Suprapubic skin (tissue), 4 donors: ENCODE results near the gene SPAG9. TPM values are rescaled to one million over a fixed set of nuclear protein-coding genes. Genes with fewer than 3 reads are reported as not detected.
A peak's percentile ranks its signal among the peaks of the same experiment; 100 is the strongest.

Experiments
- DNase-seq, 2 donors: peaks; one replicate each; pipeline ENCODE4 v3.0.0-alpha.2; 2019; ENCODE audit warnings: low spot score in 2 of 2
- H3K27ac ChIP-seq: fragments of 200-600 bp; sonication (generic); one replicate; pipeline ENCODE4 v1.5.1; 2019
- H3K27me3 ChIP-seq: fragments of 200-600 bp; sonication (generic); one replicate; pipeline ENCODE4 v1.5.1; 2019
- H3K36me3 ChIP-seq: fragments of 200-600 bp; sonication (generic); one replicate; pipeline ENCODE4 v1.5.1; 2019
- H3K4me1 ChIP-seq: fragments of 200-600 bp; sonication (generic); one replicate; pipeline ENCODE4 v1.5.1; 2019
- H3K4me3 ChIP-seq: fragments of 200-600 bp; sonication (generic); one replicate; pipeline ENCODE4 v1.5.1; 2019; ENCODE audit warnings: mild to moderate bottlenecking
- H3K9me3 ChIP-seq: fragments of 200-600 bp; sonication (generic); one replicate; pipeline ENCODE4 v1.5.1; 2019
- CTCF ChIP-seq, 2 donors: fragments of 200-600 bp in 1 of 2; fragments of 450-650 bp in 1 of 2; sonication (generic) in 1 of 2; IDR thresholded peaks; one replicate each; pipeline ENCODE4 v1.5.1; 2016 to 2019; ENCODE audit warnings: antibody characterized with exemption in 2 of 2, mild to moderate bottlenecking in 1 of 2, moderate library complexity in 1 of 2
- EP300 ChIP-seq: sonication (generic); formaldehyde crosslinking; IDR thresholded peaks from one replicate; pipeline ENCODE4 v1.6.1; 2017; ENCODE audit warnings: antibody characterized with exemption
- POLR2A ChIP-seq, 2 donors: fragments of 450-650 bp; IDR thresholded peaks; one replicate each; pipeline ENCODE4 v1.6.1; 2017; ENCODE audit warnings: antibody characterized with exemption in 2 of 2, mild to moderate bottlenecking in 2 of 2, moderate library complexity in 2 of 2
- POLR2AphosphoS5 ChIP-seq, 3 donors: sonication (generic); formaldehyde crosslinking; IDR thresholded peaks; one replicate each; pipeline ENCODE4 v1.6.1; 2017; ENCODE audit warnings: antibody characterized with exemption in 3 of 3
- WGBS: methylation state at CpG from one replicate; pipeline ENCODE4 v1.1.5; 2018; 5-methylcytosine and 5-hydroxymethylcytosine counted together
- total RNA-seq, 4 donors: library from RNA; depleted of rRNA; stranded (reverse); fragments of >200 nt; gene quantifications; one replicate each; pipeline ENCODE4 v1.1.0, GENCODE V29; 2016

SPAG9 gene
- total RNA-seq, 4 donors from 2014 or later = 68.8 to 176 (median 80.6) TPM

DNA sequence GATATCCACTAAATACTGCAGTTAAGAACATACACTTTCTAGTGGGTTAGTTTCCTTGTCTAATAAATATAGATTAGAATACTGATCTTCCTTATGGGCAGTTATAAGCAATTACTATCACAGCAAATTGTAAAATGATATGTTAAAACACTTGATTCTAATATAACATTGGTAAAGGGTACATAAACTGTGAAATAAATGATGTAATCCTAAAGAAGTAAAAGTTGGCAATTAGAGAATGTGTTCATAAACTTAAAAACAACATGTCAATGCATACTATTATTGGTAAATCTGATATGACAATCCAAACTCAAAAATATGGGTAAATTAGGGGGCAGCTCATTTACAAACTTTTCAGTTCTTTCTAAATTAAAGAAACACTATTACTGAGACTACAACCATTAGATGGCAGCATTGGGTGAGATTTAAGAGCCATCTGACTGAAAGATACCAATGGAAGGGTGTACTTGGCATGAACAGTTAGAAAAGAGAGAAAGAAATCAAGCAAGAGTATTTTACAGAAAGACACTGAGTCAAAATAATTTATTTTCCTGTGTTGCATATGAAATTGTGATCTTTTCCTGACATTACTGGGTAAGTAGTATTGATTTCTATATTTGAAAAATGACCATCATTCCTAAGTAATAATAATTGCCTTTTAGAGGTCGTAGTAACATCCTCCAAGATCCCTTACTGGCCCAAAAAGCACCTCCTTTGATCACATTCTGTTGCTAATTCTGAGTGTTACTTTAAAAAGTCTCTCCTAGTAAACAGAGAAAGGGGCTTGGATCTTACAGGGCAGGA lies 119.6 kb downstream of the SPAG9 start:
- H3K9me3 ChIP-seq = no peaks in the 10 kb centered on the region
- 97% methylated on average over 1 of the region's 1 CpG for WGBS
- H3K4me3 ChIP-seq = no peak overlapping the region
- no peak for DNase-seq
- no peaks in the 10 kb centered on the region for H3K27me3 ChIP-seq
- H3K4me1 ChIP-seq = no peaks in the 10 kb centered on the region
- no peak for TF ChIP-seq POLR2AphosphoS5 (IDR thresholded peaks at IDR 0.05)
- TF ChIP-seq POLR2A (IDR thresholded peaks at IDR 0.05) = no peak
- TF ChIP-seq EP300 = no peak
- peak; percentile 27 to 41 for TF ChIP-seq CTCF (IDR thresholded peaks at IDR 0.05)
- H3K36me3 ChIP-seq = peaks cover 76% of the 10 kb centered on the region
- no peak overlapping the region for H3K27ac ChIP-seq

DNA sequence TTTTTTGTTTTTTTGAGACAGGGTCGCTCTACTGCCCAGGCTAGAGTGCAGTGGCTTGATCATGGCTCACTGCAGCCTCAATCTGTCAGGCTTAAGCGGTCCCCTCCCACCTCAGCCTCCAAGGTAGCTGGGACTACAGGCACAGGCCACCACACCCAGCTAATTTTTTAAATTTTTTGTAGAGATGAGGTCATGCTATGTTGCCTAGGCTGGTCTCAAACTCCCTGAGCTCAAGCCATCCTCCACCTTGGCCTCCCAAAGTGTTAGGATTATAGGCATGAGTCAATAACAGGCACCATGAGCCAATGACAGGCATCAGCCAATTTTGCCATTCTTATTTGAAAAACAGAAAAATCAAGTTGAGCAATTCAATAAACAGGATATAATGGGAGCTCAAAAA lies 125.0 kb downstream of the SPAG9 start:
- Histone ChIP-seq H3K9me3 (no peaks in the 10 kb centered on the region), H3K4me3 (no peak overlapping the region), H3K27ac (no peak overlapping the region), H3K36me3 (peaks cover 87% of the 10 kb centered on the region), H3K27me3 (no peaks in the 10 kb centered on the region), H3K4me1 (no peaks in the 10 kb centered on the region)
- no peak for DNase-seq
- WGBS = 94% methylated on average over 2 of the region's 2 CpGs
- TF ChIP-seq POLR2A (IDR thresholded peaks at IDR 0.05) = no peak
- TF ChIP-seq EP300 = no peak
- no peak for TF ChIP-seq POLR2AphosphoS5 (IDR thresholded peaks at IDR 0.05)
- TF ChIP-seq CTCF (IDR thresholded peaks at IDR 0.05) = no peak

- no peak for TF ChIP-seq CTCF (IDR thresholded peaks at IDR 0.05)
- TF ChIP-seq POLR2A (IDR thresholded peaks at IDR 0.05) = no peak
- TF ChIP-seq POLR2AphosphoS5 (IDR thresholded peaks at IDR 0.05) = no peak
- TF ChIP-seq EP300 = no peak
- no peak overlapping the region for H3K27ac ChIP-seq
- H3K4me1 ChIP-seq = no peaks in the 10 kb centered on the region
- peaks cover 92% of the 10 kb centered on the region for H3K36me3 ChIP-seq
- WGBS = 30% methylated on average over 2 of the region's 2 CpGs
- no peak overlapping the region for H3K4me3 ChIP-seq
- no peaks in the 10 kb centered on the region for H3K9me3 ChIP-seq
- no peaks in the 10 kb centered on the region for H3K27me3 ChIP-seq
- DNase-seq = no peak
Observed at GRCh38 chr17:50993544-50993943, 127.1 kb downstream of the SPAG9 start.

DNA sequence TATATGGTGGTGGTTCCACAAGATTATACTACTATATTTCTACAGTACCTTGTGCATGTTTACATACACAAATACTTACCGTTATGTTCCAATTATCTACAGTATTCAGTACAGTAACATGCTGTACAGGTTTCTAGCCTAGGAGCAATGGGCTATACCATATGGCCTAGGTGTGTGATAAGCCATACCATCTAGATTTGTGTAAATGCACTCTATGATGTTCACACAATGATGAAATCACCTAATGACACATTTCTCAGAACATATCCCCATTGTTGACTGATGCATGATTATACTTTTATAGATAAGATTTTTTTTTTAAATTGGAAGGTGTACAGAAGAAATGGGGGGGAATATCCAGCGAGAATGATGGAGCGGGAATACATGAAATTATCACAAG lies 131.5 kb downstream of the SPAG9 start:
- H3K4me1 ChIP-seq = no peaks in the 10 kb centered on the region
- no peak for TF ChIP-seq POLR2A (IDR thresholded peaks at IDR 0.05)
- TF ChIP-seq CTCF (IDR thresholded peaks at IDR 0.05) = no peak
- no peak for TF ChIP-seq EP300
- TF ChIP-seq POLR2AphosphoS5 (IDR thresholded peaks at IDR 0.05) = no peak
- H3K36me3 ChIP-seq = peaks cover 91% of the 10 kb centered on the region
- 88% methylated on average over 3 of the region's 3 CpGs for WGBS
- no peaks in the 10 kb centered on the region for H3K9me3 ChIP-seq
- no peak overlapping the region for H3K4me3 ChIP-seq
- H3K27ac ChIP-seq = no peak overlapping the region
- H3K27me3 ChIP-seq = no peaks in the 10 kb centered on the region
- no peak for DNase-seq

- TF ChIP-seq POLR2AphosphoS5 (IDR thresholded peaks at IDR 0.05) (no peak), CTCF (IDR thresholded peaks at IDR 0.05) (no peak), POLR2A (IDR thresholded peaks at IDR 0.05) (no peak), EP300 (no peak)
- Histone ChIP-seq H3K36me3 (peaks cover 86% of the 10 kb centered on the region), H3K27me3 (no peaks in the 10 kb centered on the region), H3K9me3 (no peaks in the 10 kb centered on the region), H3K27ac (no peak overlapping the region), H3K4me3 (no peak overlapping the region), H3K4me1 (no peaks in the 10 kb centered on the region)
- DNase-seq = no peak
- WGBS = 95% methylated on average over 5 of the region's 5 CpGs
Observed at GRCh38 chr17:50988427-50988826, 132.2 kb downstream of the SPAG9 start.
